ENCODE measurements around the gene ANKRD28. TPM values are rescaled to one million over a fixed set of nuclear protein-coding genes. Genes with fewer than 3 reads are reported as not detected.

The ANKRD28 gene
- total RNA-seq, 1 donor from 2014 or later, result 45.0 TPM

DNA sequence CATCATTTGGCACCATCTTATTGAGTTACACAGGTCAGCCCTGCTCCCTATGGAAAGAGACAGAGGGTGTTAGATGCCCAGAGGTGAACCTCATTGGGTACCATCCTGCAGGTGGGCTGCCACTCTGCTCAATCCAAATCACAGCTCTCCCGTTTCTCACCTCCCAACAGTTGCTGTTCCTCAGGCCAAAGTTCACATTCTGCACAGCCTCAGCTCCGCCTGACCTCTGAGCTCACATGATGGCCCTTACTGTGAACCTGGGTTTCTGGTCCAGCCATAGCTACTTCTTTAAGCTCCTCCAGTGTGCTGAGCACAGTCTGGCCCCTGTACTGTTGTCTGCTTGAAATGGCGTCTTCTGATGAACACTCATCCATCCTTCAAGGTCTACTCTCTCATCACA is 148.4 kb downstream of the ANKRD28 start:
- no peak overlapping the region for H3K27ac Mint-ChIP-seq
- H3K36me3 Mint-ChIP-seq, result no peaks in the 10 kb centered on the region
- H3K4me1 Mint-ChIP-seq, result peaks cover 31% of the 10 kb centered on the region
- H3K27me3 Mint-ChIP-seq (ENCODE audit: low read depth), result no peaks in the 10 kb centered on the region
- no peaks in the 10 kb centered on the region for H3K9me3 Mint-ChIP-seq
- H3K4me3 Mint-ChIP-seq, result no peak overlapping the region
- TF ChIP-seq, protein P1, sequence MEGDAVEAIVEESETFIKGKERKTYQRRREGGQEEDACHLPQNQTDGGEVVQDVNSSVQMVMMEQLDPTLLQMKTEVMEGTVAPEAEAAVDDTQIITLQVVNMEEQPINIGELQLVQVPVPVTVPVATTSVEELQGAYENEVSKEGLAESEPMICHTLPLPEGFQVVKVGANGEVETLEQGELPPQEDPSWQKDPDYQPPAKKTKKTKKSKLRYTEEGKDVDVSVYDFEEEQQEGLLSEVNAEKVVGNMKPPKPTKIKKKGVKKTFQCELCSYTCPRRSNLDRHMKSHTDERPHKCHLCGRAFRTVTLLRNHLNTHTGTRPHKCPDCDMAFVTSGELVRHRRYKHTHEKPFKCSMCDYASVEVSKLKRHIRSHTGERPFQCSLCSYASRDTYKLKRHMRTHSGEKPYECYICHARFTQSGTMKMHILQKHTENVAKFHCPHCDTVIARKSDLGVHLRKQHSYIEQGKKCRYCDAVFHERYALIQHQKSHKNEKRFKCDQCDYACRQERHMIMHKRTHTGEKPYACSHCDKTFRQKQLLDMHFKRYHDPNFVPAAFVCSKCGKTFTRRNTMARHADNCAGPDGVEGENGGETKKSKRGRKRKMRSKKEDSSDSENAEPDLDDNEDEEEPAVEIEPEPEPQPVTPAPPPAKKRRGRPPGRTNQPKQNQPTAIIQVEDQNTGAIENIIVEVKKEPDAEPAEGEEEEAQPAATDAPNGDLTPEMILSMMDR (IDR thresholded peaks at IDR 0.05; ENCODE audit: unreplicated experiment), result no peak
- DNase-seq (ENCODE audit: low spot score in 2 of 2, unreplicated experiment in 2 of 2), result no peak

DNA sequence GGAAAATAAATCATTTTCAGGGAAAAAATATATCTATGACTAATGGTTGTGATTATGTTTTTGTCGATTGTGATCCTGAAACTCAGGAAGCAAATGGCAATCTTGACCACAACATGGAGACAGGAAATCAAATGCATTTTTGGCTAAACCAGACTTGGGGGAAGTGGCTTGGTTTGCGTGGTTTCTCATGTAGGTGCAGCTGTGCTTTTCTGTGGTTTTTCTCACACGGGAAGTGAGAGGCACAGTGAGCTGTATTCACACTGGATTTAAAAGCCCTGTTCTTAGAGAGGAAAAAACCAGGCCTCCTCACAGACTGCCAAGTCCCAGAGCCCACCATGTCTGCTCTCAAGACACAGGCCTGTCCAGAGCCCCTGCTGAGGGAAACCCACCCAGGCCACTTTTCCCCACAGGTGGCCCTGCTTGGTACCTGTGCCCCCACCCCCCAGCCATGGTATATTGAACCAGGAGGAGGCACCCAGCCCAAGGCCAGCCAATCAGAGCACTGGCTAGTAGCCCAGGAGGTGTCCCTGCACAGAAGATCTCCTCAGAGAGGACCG is 150.1 kb downstream of the ANKRD28 start:
- H3K36me3 Mint-ChIP-seq, result peaks cover 2% of the 10 kb centered on the region
- peaks cover 31% of the 10 kb centered on the region for H3K4me1 Mint-ChIP-seq
- no peak overlapping the region for H3K4me3 Mint-ChIP-seq
- no peaks in the 10 kb centered on the region for H3K27me3 Mint-ChIP-seq (ENCODE audit: low read depth)
- H3K9me3 Mint-ChIP-seq, result no peaks in the 10 kb centered on the region
- peak overlapping the region; percentile 82 for H3K27ac Mint-ChIP-seq
- TF ChIP-seq, protein P1 (IDR thresholded peaks at IDR 0.05; ENCODE audit: unreplicated experiment), result no peak
- DNase-seq (ENCODE audit: low spot score in 2 of 2, unreplicated experiment in 2 of 2), result no peak

DNA sequence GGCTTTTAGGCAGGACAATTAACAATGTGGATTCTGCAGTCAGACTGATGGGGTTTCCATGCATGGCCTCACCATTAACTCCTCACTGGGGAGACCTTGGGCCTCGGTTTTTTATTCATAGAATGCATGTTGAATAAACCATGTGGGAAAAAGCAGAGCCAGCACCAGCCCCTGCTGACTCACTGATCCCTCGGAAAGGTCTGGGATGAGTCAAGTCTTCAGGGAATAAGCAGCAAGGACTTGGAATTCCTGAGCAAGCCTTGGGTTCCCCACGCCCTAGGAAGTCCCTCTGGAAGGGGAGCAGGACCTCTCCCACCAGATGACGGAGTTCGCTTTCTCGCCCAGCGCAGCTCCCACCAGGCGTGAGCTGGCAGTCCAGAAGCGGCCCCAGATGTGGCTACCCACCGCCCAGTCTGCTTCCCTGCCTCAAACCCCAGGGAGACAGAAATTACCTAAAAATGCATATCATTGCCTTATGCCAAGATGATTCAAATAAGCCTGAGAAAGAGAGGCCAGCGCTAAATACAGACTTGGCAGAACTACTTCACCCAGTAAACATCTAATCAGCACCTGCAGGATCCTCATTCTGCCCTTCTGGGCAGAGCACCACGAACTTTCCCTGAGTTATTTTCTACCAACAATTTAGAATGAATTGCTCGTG is 150.8 kb downstream of the ANKRD28 start:
- H3K4me1 Mint-ChIP-seq, result peaks cover 31% of the 10 kb centered on the region
- peaks cover 2% of the 10 kb centered on the region for H3K36me3 Mint-ChIP-seq
- H3K27me3 Mint-ChIP-seq (ENCODE audit: low read depth), result no peaks in the 10 kb centered on the region
- H3K27ac Mint-ChIP-seq, result peak overlapping the region; percentile 82
- TF ChIP-seq, protein P1 (IDR thresholded peaks at IDR 0.05; ENCODE audit: unreplicated experiment), result no peak
- DNase-seq (ENCODE audit: low spot score in 2 of 2, unreplicated experiment in 2 of 2), result no peak
- no peak overlapping the region for H3K4me3 Mint-ChIP-seq
- no peaks in the 10 kb centered on the region for H3K9me3 Mint-ChIP-seq

DNA sequence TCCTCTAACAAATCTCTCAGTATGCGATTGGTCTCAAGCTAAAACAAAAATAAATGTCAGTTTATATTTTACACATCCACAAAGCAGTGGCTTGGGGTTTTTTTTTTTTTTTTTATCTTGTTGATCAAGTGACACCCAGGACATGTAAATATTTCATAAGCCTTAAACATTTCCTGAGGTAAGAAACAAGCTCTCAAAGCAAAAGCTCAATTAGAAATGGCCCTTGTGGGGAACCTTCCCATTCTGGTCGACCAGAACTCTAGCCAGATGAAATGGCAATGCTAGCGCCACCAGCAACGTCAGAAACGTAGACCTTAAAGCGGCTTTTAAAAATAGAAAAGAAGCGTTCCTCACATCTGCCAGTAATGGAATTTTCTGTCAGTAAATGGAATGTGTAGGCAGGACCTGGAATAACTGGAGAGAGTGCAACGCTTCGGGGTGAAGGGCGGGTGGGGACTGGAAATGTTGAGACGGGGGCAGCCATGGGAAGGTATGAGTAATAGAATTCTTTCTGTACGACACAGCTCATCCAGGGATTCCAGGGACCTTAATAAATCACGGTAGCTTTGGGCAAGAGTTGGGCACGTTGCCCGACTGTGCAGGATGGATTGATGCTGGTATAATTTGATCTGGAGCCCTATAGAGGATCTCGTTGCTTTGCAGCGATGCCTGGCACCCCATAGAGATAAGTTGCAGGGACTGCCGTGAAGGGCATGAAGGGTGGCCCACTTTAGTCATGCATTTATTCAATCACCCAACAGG is 151.9 kb downstream of the ANKRD28 start:
- peak; percentile 44 to 82 for DNase-seq (ENCODE audit: low spot score in 2 of 2, unreplicated experiment in 2 of 2)
- H3K4me3 Mint-ChIP-seq, result no peak overlapping the region
- H3K27me3 Mint-ChIP-seq (ENCODE audit: low read depth), result no peaks in the 10 kb centered on the region
- H3K36me3 Mint-ChIP-seq, result peaks cover 2% of the 10 kb centered on the region
- peak overlapping the region; percentile 90 for H3K27ac Mint-ChIP-seq
- no peaks in the 10 kb centered on the region for H3K9me3 Mint-ChIP-seq
- TF ChIP-seq, protein P1 (IDR thresholded peaks at IDR 0.05; ENCODE audit: unreplicated experiment), result no peak
- peaks cover 31% of the 10 kb centered on the region for H3K4me1 Mint-ChIP-seq

DNA sequence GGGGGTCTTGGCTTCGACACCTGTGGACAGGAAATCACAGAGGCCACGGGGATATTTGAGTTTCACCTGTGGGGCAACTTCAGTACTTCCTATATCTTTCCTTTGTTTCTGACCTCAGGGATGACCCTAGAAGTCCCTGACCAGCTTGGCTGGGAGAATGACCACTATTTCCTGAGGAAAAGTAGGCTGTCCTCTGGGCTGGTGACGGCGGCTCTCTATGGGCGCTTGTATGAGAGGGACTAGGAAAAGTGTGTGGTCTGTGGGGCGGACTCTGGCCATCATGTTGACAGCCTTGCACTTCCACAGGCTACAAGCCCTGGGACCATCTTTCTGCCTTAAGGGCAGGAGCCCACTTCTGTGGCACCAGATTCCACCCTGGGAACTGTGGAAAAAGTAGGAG is 152.5 kb downstream of the ANKRD28 start:
- Mint-ChIP-seq H3K4me1 (peaks cover 31% of the 10 kb centered on the region), H3K4me3 (no peak overlapping the region), H3K36me3 (peaks cover 2% of the 10 kb centered on the region), H3K9me3 (no peaks in the 10 kb centered on the region), H3K27me3 (ENCODE audit: low read depth) (no peaks in the 10 kb centered on the region), H3K27ac (peak overlapping the region; percentile 90)
- DNase-seq (ENCODE audit: low spot score in 2 of 2, unreplicated experiment in 2 of 2), result no peak
- TF ChIP-seq, protein P1 (IDR thresholded peaks at IDR 0.05; ENCODE audit: unreplicated experiment), result no peak
